ENCODE results near the gene KCNJ12. TPM values are rescaled to one million over a fixed set of nuclear protein-coding genes. Genes with fewer than 3 reads are reported as not detected.
A peak's percentile ranks its signal among the peaks of the same experiment; 100 is the strongest.
"Not testable (repeated sequence)": the region's sequence is repeated elsewhere in the genome, so short reads cannot be mapped to it uniquely, and the experiment has no call there.

KCNJ12 gene
- 14.6 and 15.4 TPM in 2 replicates for total RNA-seq
- polyA plus RNA-seq (2012): 3.7 TPM

GRCh38 chr17:21376081-21376758, at the start of gene KCNJ12:
KCNJ12 (plus strand) TSS chr17:21376357; CDS start chr17:21415343, 38,986 bp downstream.
- peak; percentile 59 for DNase-seq (ENCODE audit: low read depth)

GRCh38 chr17:21327921-21328320, 48.2 kb upstream of the KCNJ12 start:
- not testable (repeated sequence) for DNase-seq (ENCODE audit: low read depth)

- not testable (repeated sequence) for DNase-seq (ENCODE audit: low read depth)
Observed at GRCh38 chr17:21328778-21329177, 47.4 kb upstream of the KCNJ12 start.

- no peak for DNase-seq (ENCODE audit: low read depth)
Observed at GRCh38 chr17:21330436-21331160, 45.6 kb upstream of the KCNJ12 start.

GRCh38 chr17:21336541-21337294, 39.4 kb upstream of the KCNJ12 start:
- not testable (repeated sequence) for DNase-seq (ENCODE audit: low read depth)

- not testable (repeated sequence) for DNase-seq (ENCODE audit: low read depth)
Observed at GRCh38 chr17:21337981-21338625, 38.1 kb upstream of the KCNJ12 start.

GRCh38 chr17:21339011-21339410, 37.1 kb upstream of the KCNJ12 start:
- DNase-seq (ENCODE audit: low read depth): no peak

GRCh38 chr17:21339571-21339970, 36.6 kb upstream of the KCNJ12 start:
- not testable (repeated sequence) for DNase-seq (ENCODE audit: low read depth)

- DNase-seq (ENCODE audit: low read depth): not testable (repeated sequence)
Observed at GRCh38 chr17:21340407-21340806, 35.8 kb upstream of the KCNJ12 start.

GRCh38 chr17:21341279-21341678, 34.9 kb upstream of the KCNJ12 start:
- DNase-seq (ENCODE audit: low read depth): not testable (repeated sequence)

GRCh38 chr17:21341925-21342540, 34.1 kb upstream of the KCNJ12 start:
- DNase-seq (ENCODE audit: low read depth): not testable (repeated sequence)

GRCh38 chr17:21343061-21343949, 32.9 kb upstream of the KCNJ12 start:
- DNase-seq (ENCODE audit: low read depth): not testable (repeated sequence)

- not testable (repeated sequence) for DNase-seq (ENCODE audit: low read depth)
Observed at GRCh38 chr17:21344801-21345200, 31.4 kb upstream of the KCNJ12 start.

- peak; percentile 70 for DNase-seq (ENCODE audit: low read depth)
Observed at GRCh38 chr17:21345236-21345635, 30.9 kb upstream of the KCNJ12 start.

- not testable (repeated sequence) for DNase-seq (ENCODE audit: low read depth)
Observed at GRCh38 chr17:21346107-21346506, 30.1 kb upstream of the KCNJ12 start.

- peak; percentile 67 for DNase-seq (ENCODE audit: low read depth)
Observed at GRCh38 chr17:21346651-21347250, 29.4 kb upstream of the KCNJ12 start.

GRCh38 chr17:21347660-21348059, 28.5 kb upstream of the KCNJ12 start:
- DNase-seq (ENCODE audit: low read depth): not testable (repeated sequence)

GRCh38 chr17:21348081-21348925, 27.9 kb upstream of the KCNJ12 start:
- peak; percentile 88 for DNase-seq (ENCODE audit: low read depth)
